Erythroblast (primary cell): ENCODE results near the gene MYL9.

ENCODE experiments used
- DNase-seq, 2 experiments: peaks; one replicate each; lab custom pipeline; 2025; lab: John Stamatoyannopoulos, UW
- GATA1 ChIP-seq: IDR thresholded peaks from 2 replicates; pipeline ENCODE4 v1.6.1; 2011; ENCODE audit warnings: low read depth, mild to moderate bottlenecking, control low read depth, low read length, moderate library complexity
- POLR2A ChIP-seq: IDR thresholded peaks from 2 replicates; pipeline ENCODE4 v1.6.1; 2011; ENCODE audit warnings: mild to moderate bottlenecking, low read length

Gene MYL9

DNA sequence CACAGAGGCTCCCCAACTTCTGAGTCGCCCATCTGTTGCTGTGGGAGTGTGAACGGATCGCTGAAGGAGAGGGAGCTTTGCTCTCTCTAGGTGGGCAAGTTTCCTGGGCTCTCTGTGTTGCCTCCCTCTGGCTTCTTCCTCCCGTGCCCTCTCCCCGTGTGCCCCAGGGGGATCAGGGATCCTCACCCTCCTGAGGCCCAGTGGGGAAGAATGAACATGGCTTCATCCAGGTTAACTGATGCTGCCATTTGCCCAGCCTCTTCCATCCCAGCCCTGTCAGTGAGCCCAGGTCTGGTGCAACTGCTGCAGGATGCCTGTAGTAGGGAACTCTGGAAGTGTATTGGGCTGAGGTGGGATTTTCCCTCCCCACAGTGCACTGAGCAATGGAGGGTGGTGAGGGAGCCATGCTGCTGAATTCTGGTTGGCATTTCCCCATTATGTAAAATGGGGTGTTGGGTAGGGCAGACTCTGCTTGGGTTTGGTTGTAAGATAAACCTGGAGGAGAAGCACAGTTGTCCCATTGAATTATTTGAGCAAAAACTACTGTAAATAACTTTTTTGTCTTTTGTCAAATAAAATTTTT is 52.1 kb downstream of the MYL9 start:
- no peak for DNase-seq
- TF ChIP-seq GATA1 (no peak), POLR2A (no peak)

DNA sequence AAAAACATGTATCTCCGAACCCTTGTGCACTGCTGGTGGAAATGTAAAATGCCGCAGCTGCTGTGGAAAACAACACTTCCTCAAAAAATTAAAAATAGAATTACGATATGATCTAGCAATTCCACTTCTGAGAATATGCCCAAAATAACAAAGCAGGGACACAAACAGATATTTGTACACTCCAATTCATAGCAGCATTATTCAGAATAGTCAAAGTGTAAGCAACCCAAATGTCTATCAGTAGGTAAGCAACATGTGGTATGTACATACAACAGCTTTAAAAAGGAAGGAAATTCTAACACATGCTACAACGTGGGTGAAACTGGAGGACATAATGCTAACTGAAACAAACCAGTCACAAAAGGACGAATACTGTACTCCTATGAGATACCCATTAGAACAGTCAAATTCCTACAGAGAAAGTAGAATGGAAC is 58.6 kb downstream of the MYL9 start:
- no peak for DNase-seq
- TF ChIP-seq GATA1 (no peak), POLR2A (no peak)
